K562 (cell line): Measurements from ENCODE around the gene TBRG4. TPM values are rescaled to one million over a fixed set of nuclear protein-coding genes. Genes with fewer than 3 reads are reported as not detected.

Source experiments
- ATAC-seq: fragments of 200-7000 bp; cut with Tn5 transposase; 3 replicates; pipeline ENCODE4 v1.9.1; 2020; ENCODE audit warnings: moderate library complexity
- BruUV-seq: library from RNA; stranded (reverse); fragments of 400-500 nt; replicated peaks from 2 replicates; lab custom pipeline; 2021; lab: Mats Ljungman, UMichigan
- CTCF ChIA-PET: fragments of 300-600 bp; formaldehyde crosslinking; extraction: SDS; loops from one replicate; lab custom pipeline; 2021; ENCODE audit warnings: low intra/inter-chr PET ratio; lab: Yijun Ruan, JAX
- POLR2A ChIA-PET: fragments of 300-600, 350-650 bp; sonication (Branson Sonifier 250); formaldehyde crosslinking; extraction: SDS; loops from one replicate; lab custom pipeline; 2021; ENCODE audit warnings: antibody characterized with exemption, inconsistent platforms; lab: Yijun Ruan, JAX
- DNase-seq, 4 experiments: peaks; one replicate each; pipeline versions ENCODE4 v3.0.0 to v3.0.0-alpha.2; 2011 to 2018; ENCODE audit warnings: low spot score in 3 of 4, mixed read lengths in 3 of 4; ENCODE audit errors: extremely low read depth in 1 of 4
- FAIRE-seq: peaks from 2 replicates; lab custom pipeline; 2011; peaks lifted over from hg19 to GRCh38; lab: Jason Lieb, UNC
- H2AFZ ChIP-seq: 2 replicates; pipeline ENCODE4 v1.6.0; 2011; ENCODE audit warnings: low read depth, low read length, control low read depth, inconsistent platforms
- H3K27ac ChIP-seq: fragments of 200-600 bp; 3 replicates; pipeline ENCODE4 v1.8.0; 2011; ENCODE audit warnings: low read depth, mild to moderate bottlenecking, control low read depth, inconsistent platforms, low read length, moderate library complexity, mixed read lengths; ENCODE audit errors: extremely low read depth
- H3K27me3 ChIP-seq, 2 experiments: fragments of 300-600 bp in 1 of 2; 2 replicates in 1 of 2; 3 replicates in 1 of 2; pipeline versions ENCODE4 v1.6.0 to v1.8.0; 2011; ENCODE audit warnings: inconsistent platforms in 2 of 2, low read length in 2 of 2, mild to moderate bottlenecking in 1 of 2, mixed read lengths in 1 of 2, moderate library complexity in 1 of 2; ENCODE audit not compliant: control insufficient read depth in 2 of 2, insufficient read depth in 2 of 2
- H3K36me3 ChIP-seq: fragments of 300-600 bp; 3 replicates; pipeline ENCODE4 v1.8.0; 2011; ENCODE audit warnings: mild to moderate bottlenecking, low read length, inconsistent platforms; ENCODE audit not compliant: control insufficient read depth, insufficient read depth
- H3K4me1 ChIP-seq, 2 experiments: fragments of 200-600 bp in 1 of 2; replicated peaks in 1 of 2; 2 replicates in 1 of 2; 3 replicates in 1 of 2; pipeline versions ENCODE4 v1.5.1 to v1.8.0; 2011; ENCODE audit warnings: inconsistent platforms in 2 of 2, low read length in 2 of 2, mild to moderate bottlenecking in 1 of 2, mixed read lengths in 1 of 2, moderate library complexity in 1 of 2; ENCODE audit not compliant: control insufficient read depth in 2 of 2, insufficient read depth in 2 of 2
- H3K4me2 ChIP-seq: 2 replicates; pipeline ENCODE4 v1.6.1; 2011; ENCODE audit warnings: low read length, control low read depth, inconsistent platforms, mixed read lengths; ENCODE audit not compliant: insufficient read depth
- H3K4me3 ChIP-seq: fragments of 200-600 bp; sonication (generic), shearing (Covaris generic); 2 replicates; pipeline ENCODE4 v1.5.1; 2016; ENCODE audit warnings: control low read depth, inconsistent platforms
- H3K79me2 ChIP-seq: fragments of 200-600 bp; 3 replicates; pipeline ENCODE4 v1.8.0; 2011; ENCODE audit warnings: low read length, inconsistent platforms; ENCODE audit not compliant: control insufficient read depth, insufficient read depth
- H3K9ac ChIP-seq, 2 experiments: 2 replicates each; pipeline versions ENCODE4 v1.6.0 to v1.6.1; 2011; ENCODE audit warnings: low read depth in 2 of 2, low read length in 2 of 2, control low read depth in 1 of 2, inconsistent platforms in 1 of 2, mild to moderate bottlenecking in 1 of 2, mixed read lengths in 1 of 2; ENCODE audit not compliant: insufficient read depth in 1 of 2
- H3K9me1 ChIP-seq: one replicate; pipeline ENCODE4 v1.6.0; 2011; ENCODE audit warnings: inconsistent platforms, mild to moderate bottlenecking, low read length, moderate library complexity; ENCODE audit not compliant: control insufficient read depth, insufficient read depth
- H3K9me3 ChIP-seq: replicated peaks from 2 replicates; pipeline ENCODE4 v1.5.1; 2011; ENCODE audit warnings: low read depth, low read length, inconsistent platforms; ENCODE audit not compliant: control insufficient read depth, insufficient read depth
- H4K20me1 ChIP-seq: replicated peaks from 2 replicates; pipeline ENCODE4 v1.6.1; 2011; ENCODE audit warnings: low read length, inconsistent platforms, mixed read lengths; ENCODE audit not compliant: control insufficient read depth, insufficient read depth
- BCOR ChIP-seq: fragments of 450-650 bp; IDR thresholded peaks from 2 replicates; pipeline ENCODE4 v1.6.1; 2016
- CREB1 ChIP-seq, 2 experiments: sonication (generic) in 1 of 2; formaldehyde crosslinking in 1 of 2; IDR thresholded peaks; 2 replicates each; pipeline versions ENCODE4 v1.6.1 to v1.8.0; 2012 to 2022; ENCODE audit warnings: inconsistent platforms in 1 of 2, mild to moderate bottlenecking in 1 of 2, missing genetic modification reagents in 1 of 2, moderate library complexity in 1 of 2
- EGR1 ChIP-seq: fragments of 450-650 bp; conservative IDR thresholded peaks from 2 replicates; pipeline ENCODE4 v1.6.1; 2017; ENCODE audit warnings: mild to moderate bottlenecking
- GABPA ChIP-seq: fragments of 200-800 bp; sonication (Bioruptor generic); conservative IDR thresholded peaks from 2 replicates; pipeline ENCODE4 v1.6.1; 2016; ENCODE audit warnings: low read depth, missing genetic modification characterization, missing compliant biosample characterization
- GABPB1 ChIP-seq: sonication (generic); formaldehyde crosslinking; IDR thresholded peaks from 2 replicates; pipeline ENCODE4 v1.8.0; 2022; ENCODE audit warnings: mild to moderate bottlenecking, missing genetic modification reagents
- GTF2E2 ChIP-seq: fragments of 200-800 bp; sonication (Bioruptor generic); IDR thresholded peaks from 2 replicates; pipeline ENCODE4 v1.6.1; 2016; ENCODE audit warnings: missing genetic modification characterization, missing compliant biosample characterization
- MED1 ChIP-seq: sonication (generic); formaldehyde crosslinking; IDR thresholded peaks from 2 replicates; pipeline ENCODE4 v1.8.1; 2023; ENCODE audit warnings: missing genetic modification reagents, borderline replicate concordance
- MIER1 ChIP-seq: fragments of 450-650 bp; IDR thresholded peaks from 2 replicates; pipeline ENCODE4 v1.6.1; 2016; ENCODE audit warnings: antibody characterized with exemption, mild to moderate bottlenecking, low read depth
- MXD1 ChIP-seq: fragments of 250-450 bp; sonication (Bioruptor Pico); IDR thresholded peaks from 2 replicates; pipeline ENCODE4 v1.8.0; 2021; ENCODE audit warnings: borderline replicate concordance, mild to moderate bottlenecking, moderate library complexity; ENCODE audit not compliant: poor library complexity, severe bottlenecking
- PCBP1 ChIP-seq: fragments of 200-400 bp; formaldehyde crosslinking; IDR thresholded peaks from 2 replicates; pipeline ENCODE4 v1.6.1; 2018; ENCODE audit warnings: mild to moderate bottlenecking, low read depth, low read length; ENCODE audit not compliant: poor library complexity, severe bottlenecking
- PKNOX1 ChIP-seq: fragments of 450-650 bp; IDR thresholded peaks from 2 replicates; pipeline ENCODE4 v1.6.1; 2016
- SP2 ChIP-seq: IDR thresholded peaks from 2 replicates; pipeline ENCODE4 v1.6.1; 2011; ENCODE audit warnings: mild to moderate bottlenecking, low read depth, low read length, moderate library complexity; ENCODE audit not compliant: poor library complexity, severe bottlenecking; ENCODE audit errors: extremely low read depth
- ZBTB11 ChIP-seq, 3 experiments: fragments of 200-800 bp in 1 of 3; fragments of 250-450 bp in 1 of 3; fragments of 450-650 bp in 1 of 3; sonication (Bioruptor Pico) in 1 of 3; sonication (Bioruptor generic) in 1 of 3; formaldehyde crosslinking in 1 of 3; IDR thresholded peaks; 2 replicates each; pipeline versions ENCODE4 v1.6.1 to v1.8.0; 2016 to 2022; ENCODE audit warnings: mild to moderate bottlenecking in 2 of 3, missing genetic modification characterization in 2 of 3, missing compliant biosample characterization in 1 of 3, moderate library complexity in 1 of 3
- ZBTB43 ChIP-seq: sonication (generic); formaldehyde crosslinking; IDR thresholded peaks from 2 replicates; pipeline ENCODE4 v1.8.0; 2023; ENCODE audit warnings: mild to moderate bottlenecking, missing genetic modification reagents
- ZC3H8 ChIP-seq: fragments of 450-650 bp; IDR thresholded peaks from 2 replicates; pipeline ENCODE4 v1.6.1; 2017
- ZSCAN32 ChIP-seq: fragments of 450-650 bp; formaldehyde crosslinking; IDR thresholded peaks from 2 replicates; pipeline ENCODE4 v1.4.0; 2020; ENCODE audit warnings: mild to moderate bottlenecking, moderate library complexity
- WGBS: fragments of 100-300 bp; shearing (Covaris generic); methylation state at CpG from one replicate; pipeline ENCODE4 v1.1.6; 2016; ENCODE audit warnings: low coverage, mixed read lengths; ENCODE audit not compliant: insufficient coverage; ENCODE audit errors: missing lambda C conversion rate; 5-methylcytosine and 5-hydroxymethylcytosine counted together
- in situ Hi-C: fragments of 300-500 bp; cut with MboI; formaldehyde crosslinking; loops from 4 replicates; pipeline ENCODE4 v1.15.0; 2018; ENCODE audit warnings: inconsistent platforms, mixed read lengths
- intact Hi-C: fragments of 100-400 bp; cut with micrococcal nuclease; formaldehyde crosslinking; loops from 2 replicates; pipeline ENCODE4 v1.14.2; 2022
- polyA plus RNA-seq, 8 experiments: library from polyadenylated mRNA; depleted of rRNA in 4 of 8; stranded (reverse) in 5 of 8; unstranded in 3 of 8; fragments of >200 nt; fragmentation: Nextera tagmentation in 2 of 8; fragmentation: Illumina TruSeq in 1 of 8; extraction: Ambion mirVana in 2 of 8; extraction: Trizol in 1 of 8; gene quantifications; 2 replicates each; pipeline versions ENCODE4 v1.2.1 to v1.2.3, GENCODE V29; 2011 to 2014; ENCODE audit warnings: inconsistent platforms in 1 of 8, missing spikeins in 1 of 8
- total RNA-seq, 7 experiments: library from RNA; depleted of rRNA in 6 of 7; stranded (reverse); fragments of >200 nt in 6 of 7; fragmentation: Illumina TruSeq in 2 of 7; extraction: Trizol in 2 of 7; gene quantifications; 2 replicates each; pipeline versions ENCODE4 v1.2.1 to v1.2.3, GENCODE V29; 2011 to 2021; ENCODE audit warnings: low replicate concordance in 1 of 7

Gene TBRG4
- total and polyA plus RNA-seq, 9 of the 15 experiments (the other 6 are each of a cell fraction or from before 2014, with no cell fraction given) = 11.2 to 322 (median 216) TPM

- Histone ChIP-seq H2AFZ (no peak overlapping the region), H3K79me2 (no peaks in the 10 kb centered on the region), H3K27me3 (peaks cover 10 to 29% of the 10 kb centered on the region in 2 experiments), H3K9me1 (no peaks in the 10 kb centered on the region), H3K27ac (no peak overlapping the region), H3K36me3 (no peaks in the 10 kb centered on the region), H3K9me3 (no peaks in the 10 kb centered on the region), H3K4me1 (peaks cover 4 to 12% of the 10 kb centered on the region in 2 experiments; a peak in 2 of 5 replicates), H3K4me2 (no peak overlapping the region), H4K20me1 (0 out of 2 replicates have a peak, but pooled peaks cover 3% of the 10 kb centered on the region), H3K4me3 (no peak overlapping the region), H3K9ac (no peak overlapping the region)
- ChIA-PET POLR2A (interaction anchor here (0.7 kb wide), 1 partner anchor 29 kb away, joined by 3 read pairs; no protein-coding TSS in a partner anchor), CTCF (no interaction called here)
- no peak; the same call in 2 of the 3 replicates for ATAC-seq
- FAIRE-seq = no peak
- DNase-seq = no peak
- intact Hi-C loops (loop anchor here (5.0 kb wide), 1 partner anchor 702 kb away; no protein-coding TSS in a partner anchor), in situ Hi-C loops (loop anchor here (5.0 to 25.0 kb wide), 2 partner anchors 112 to 712 kb away; partner anchors contain the start of gene CCDC201)
- no TSS peak for BruUV-seq
- WGBS = 10% methylated on average over 11 of the region's 11 CpGs
- TF ChIP-seq ZSCAN32 (CRISPR knock-in tag) (no peak), ZBTB43 (CRISPR knock-in tag) (no peak), PKNOX1 (no peak), CREB1 (IDR thresholded peaks at IDR 0.05) (no peak), CREB1 (CRISPR knock-in tag; IDR thresholded peaks at IDR 0.05) (no peak), MIER1 (no peak), SP2 (no peak), GTF2E2 (tag) (no peak), GABPB1 (CRISPR knock-in tag) (peak; percentile 61; the same call in 1 of the 2 replicates), ZBTB11 (CRISPR knock-in tag; IDR thresholded peaks at IDR 0.05) (peak in 2 of 3 experiments; percentile 59 to 88; a peak in 3 of 6 replicates), BCOR (no peak), PCBP1 (no peak), ZC3H8 (no peak), MED1 (CRISPR knock-in tag) (no peak), MXD1 (CRISPR knock-in tag) (no peak), EGR1 (0 out of 2 replicates have a peak, but pooled peaks have one; percentile 6), GABPA (tag) (peak; percentile 56)
Measured at GRCh38 chr7:45150199-45150598, 38.7 kb upstream of the TBRG4 start.
